Smooth muscle cell (in vitro differentiated cells): ENCODE results near the gene LAD1. TPM values are rescaled to one million over a fixed set of nuclear protein-coding genes. Genes with fewer than 3 reads are reported as not detected.
A peak's percentile ranks its signal among the peaks of the same experiment; 100 is the strongest.

Experiments used
- DNase-seq: peaks from one replicate; lab custom pipeline; 2025; ENCODE audit not compliant: unreplicated experiment; lab: John Stamatoyannopoulos, UW
- H2AFZ ChIP-seq: fragments of 200-600 bp; sonication (generic); 2 replicates; pipeline ENCODE4 v1.6.0; 2016; ENCODE audit warnings: antibody characterized with exemption, low read depth, mild to moderate bottlenecking
- H3F3A ChIP-seq: fragments of 200-600 bp; sonication (generic); 2 replicates; pipeline ENCODE4 v1.6.0; 2017; ENCODE audit warnings: antibody characterized with exemption, low read depth
- H3K27ac ChIP-seq: fragments of 200-600 bp; sonication (generic); 2 replicates; pipeline ENCODE4 v1.5.1; 2016; ENCODE audit warnings: low read depth, mild to moderate bottlenecking
- H3K27me3 ChIP-seq: fragments of 200-600 bp; sonication (generic); 2 replicates; pipeline ENCODE4 v1.6.1; 2016; ENCODE audit warnings: low read depth, mild to moderate bottlenecking
- H3K36me3 ChIP-seq: fragments of 200-600 bp; sonication (generic); 2 replicates; pipeline ENCODE4 v1.5.1; 2016; ENCODE audit warnings: low read depth
- H3K4me1 ChIP-seq: fragments of 200-600 bp; sonication (generic); 2 replicates; pipeline ENCODE4 v1.5.1; 2016; ENCODE audit warnings: low read depth
- H3K4me2 ChIP-seq: fragments of 200-600 bp; sonication (generic); 2 replicates; pipeline ENCODE4 v1.6.0; 2016; ENCODE audit warnings: mild to moderate bottlenecking
- H3K4me3 ChIP-seq: fragments of 200-600 bp; sonication (generic); 2 replicates; pipeline ENCODE4 v1.5.1; 2016; ENCODE audit warnings: mild to moderate bottlenecking
- H3K79me2 ChIP-seq: fragments of 200-600 bp; sonication (generic); 2 replicates; pipeline ENCODE4 v1.6.0; 2016; ENCODE audit warnings: low read depth, mild to moderate bottlenecking
- H3K9ac ChIP-seq: fragments of 200-600 bp; sonication (generic); 2 replicates; pipeline ENCODE4 v1.6.0; 2016; ENCODE audit warnings: low read depth
- H3K9me3 ChIP-seq: fragments of 200-600 bp; sonication (generic); replicated peaks from 2 replicates; pipeline ENCODE4 v1.5.1; 2016; ENCODE audit warnings: low read depth
- H4K20me1 ChIP-seq: fragments of 200-600 bp; sonication (generic); 2 replicates; pipeline ENCODE4 v1.6.0; 2016; ENCODE audit warnings: low read depth
- WGBS: methylation state at CpG from one replicate; pipeline ENCODE4 v1.1.7; 2016; ENCODE audit warnings: low lambda C conversion rate; 5-methylcytosine and 5-hydroxymethylcytosine counted together
- polyA plus RNA-seq: library from polyadenylated mRNA; unstranded; fragments of >200 nt; fragmentation: Nextera tagmentation; extraction: Ambion mirVana; gene quantifications from 2 replicates; pipeline ENCODE4 v1.2.1, GENCODE V29; 2016
- total RNA-seq: library from RNA; depleted of rRNA; stranded (reverse); fragments of >200 nt; gene quantifications from 2 replicates; pipeline ENCODE4 v1.2.3, GENCODE V29; 2014
- TF ChIP-seq, protein P1 (sequence below): fragments of 200-600 bp; sonication (generic); IDR thresholded peaks from 2 replicates; pipeline ENCODE4 v1.5.1; 2017; ENCODE audit warnings: borderline replicate concordance, mild to moderate bottlenecking, antibody characterized with exemption; ENCODE audit not compliant: insufficient read depth, poor library complexity, severe bottlenecking

Gene LAD1
- total and polyA plus RNA-seq, 2 experiments from 2014 or later: 6.9 to 8.8 TPM

DNA sequence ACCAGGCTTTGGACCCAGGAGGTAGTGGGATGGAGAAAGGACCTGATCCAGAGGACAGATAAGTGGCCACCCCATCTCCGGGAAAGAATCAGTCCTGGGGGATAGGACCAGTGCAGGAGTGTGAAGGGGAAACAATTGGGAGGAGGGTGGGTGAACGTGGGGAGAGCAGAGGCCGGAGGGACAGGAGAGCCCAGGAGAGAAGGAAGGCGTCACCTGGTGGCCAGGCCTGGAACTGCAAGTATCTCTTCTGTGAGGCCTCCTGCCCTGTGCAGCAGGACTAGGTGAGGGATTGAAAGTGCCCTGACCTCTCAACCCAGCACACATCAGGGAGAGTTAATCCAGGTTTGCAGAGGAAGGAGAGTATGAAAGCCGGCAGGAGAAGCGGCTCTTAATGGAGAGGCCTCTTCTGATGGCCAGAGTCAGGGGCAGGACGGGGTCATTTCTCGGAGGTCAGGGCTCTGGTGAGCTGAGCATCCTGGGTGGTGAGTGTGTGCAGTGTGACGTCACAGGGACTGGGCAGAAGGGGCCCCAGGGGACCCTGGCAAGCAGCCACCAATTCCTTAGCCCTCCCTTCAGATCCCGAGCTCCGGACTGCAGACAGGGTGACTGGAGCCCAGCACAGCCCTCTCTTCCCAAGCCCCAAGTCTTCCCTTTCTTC lies 9.2 kb upstream of the LAD1 start:
- no peak overlapping the region for H2AFZ ChIP-seq
- no peaks in the 10 kb centered on the region for H3K4me1 ChIP-seq
- peaks cover 2% of the 10 kb centered on the region for H3F3A ChIP-seq
- H4K20me1 ChIP-seq: no peaks in the 10 kb centered on the region
- no peaks in the 10 kb centered on the region for H3K36me3 ChIP-seq
- DNase-seq: peak; percentile 62
- H3K27me3 ChIP-seq: peaks cover under 1% of the 10 kb centered on the region
- H3K4me3 ChIP-seq: no peak overlapping the region
- no peak overlapping the region for H3K4me2 ChIP-seq
- H3K9ac ChIP-seq: no peak overlapping the region
- no peaks in the 10 kb centered on the region for H3K79me2 ChIP-seq
- no peaks in the 10 kb centered on the region for H3K9me3 ChIP-seq
- 34% methylated on average over 11 of the region's 11 CpGs for WGBS
- H3K27ac ChIP-seq: no peak overlapping the region
- TF ChIP-seq, protein P1, sequence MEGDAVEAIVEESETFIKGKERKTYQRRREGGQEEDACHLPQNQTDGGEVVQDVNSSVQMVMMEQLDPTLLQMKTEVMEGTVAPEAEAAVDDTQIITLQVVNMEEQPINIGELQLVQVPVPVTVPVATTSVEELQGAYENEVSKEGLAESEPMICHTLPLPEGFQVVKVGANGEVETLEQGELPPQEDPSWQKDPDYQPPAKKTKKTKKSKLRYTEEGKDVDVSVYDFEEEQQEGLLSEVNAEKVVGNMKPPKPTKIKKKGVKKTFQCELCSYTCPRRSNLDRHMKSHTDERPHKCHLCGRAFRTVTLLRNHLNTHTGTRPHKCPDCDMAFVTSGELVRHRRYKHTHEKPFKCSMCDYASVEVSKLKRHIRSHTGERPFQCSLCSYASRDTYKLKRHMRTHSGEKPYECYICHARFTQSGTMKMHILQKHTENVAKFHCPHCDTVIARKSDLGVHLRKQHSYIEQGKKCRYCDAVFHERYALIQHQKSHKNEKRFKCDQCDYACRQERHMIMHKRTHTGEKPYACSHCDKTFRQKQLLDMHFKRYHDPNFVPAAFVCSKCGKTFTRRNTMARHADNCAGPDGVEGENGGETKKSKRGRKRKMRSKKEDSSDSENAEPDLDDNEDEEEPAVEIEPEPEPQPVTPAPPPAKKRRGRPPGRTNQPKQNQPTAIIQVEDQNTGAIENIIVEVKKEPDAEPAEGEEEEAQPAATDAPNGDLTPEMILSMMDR: peak; percentile 89

DNA sequence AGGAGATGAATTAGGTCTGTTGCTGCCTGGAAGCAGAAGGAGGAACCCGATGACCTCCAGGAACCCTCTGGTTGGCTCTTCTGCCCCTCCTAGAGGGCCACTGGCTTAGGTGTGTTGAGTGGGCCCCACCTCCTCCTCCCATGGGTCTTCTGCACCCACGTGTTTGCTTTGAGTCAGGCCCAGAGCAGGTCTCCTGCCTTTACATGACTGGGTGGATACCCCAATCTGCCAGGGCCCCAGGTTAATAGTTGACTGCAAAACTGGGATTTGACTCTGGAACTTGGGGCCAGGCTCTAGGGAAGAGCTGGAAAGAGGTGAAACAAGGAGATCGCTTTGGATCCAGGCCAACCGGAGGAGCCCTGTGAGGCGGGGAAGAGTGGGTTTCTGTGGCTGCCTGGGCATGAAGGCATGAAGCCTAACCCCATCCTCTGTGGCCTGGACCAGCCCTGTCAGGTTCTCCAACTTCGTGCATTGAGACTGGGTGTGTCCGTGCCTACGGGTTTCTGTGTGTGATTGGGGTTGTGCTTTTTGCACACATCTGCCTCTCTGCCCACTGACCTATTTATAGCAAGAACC lies 7.8 kb upstream of the LAD1 start:
- TF ChIP-seq, protein P1: no peak
- Histone ChIP-seq H2AFZ (no peak overlapping the region), H3K9me3 (no peaks in the 10 kb centered on the region), H3K79me2 (no peaks in the 10 kb centered on the region), H3K4me2 (no peak overlapping the region), H3K27me3 (peaks cover 4% of the 10 kb centered on the region), H3K4me1 (no peaks in the 10 kb centered on the region), H3F3A (peaks cover 2% of the 10 kb centered on the region), H3K9ac (no peak overlapping the region), H4K20me1 (no peaks in the 10 kb centered on the region), H3K4me3 (no peak overlapping the region), H3K36me3 (no peaks in the 10 kb centered on the region), H3K27ac (no peak overlapping the region)
- WGBS: 92% methylated on average over 8 of the region's 8 CpGs
- no peak for DNase-seq

DNA sequence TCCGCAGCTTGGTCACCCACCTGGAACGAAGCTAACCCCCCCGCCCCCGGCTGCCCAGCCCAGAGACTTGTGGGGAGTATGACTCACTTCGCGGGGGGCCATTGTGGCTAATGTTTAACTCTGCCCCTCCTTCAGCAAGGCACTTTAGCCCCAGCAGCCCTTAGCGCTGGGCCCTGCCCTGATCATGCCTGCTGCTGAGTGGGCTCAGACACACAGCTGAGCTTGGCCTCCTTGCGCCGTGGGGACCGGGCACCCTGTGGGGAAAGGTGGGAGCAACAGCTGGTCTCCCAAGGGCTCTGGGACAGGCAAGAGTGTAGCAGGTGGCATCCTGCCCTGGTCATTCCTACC lies 6.3 kb upstream of the LAD1 start:
- Histone ChIP-seq H3K27me3 (peaks cover 8% of the 10 kb centered on the region), H3K4me2 (no peak overlapping the region), H3K79me2 (no peaks in the 10 kb centered on the region), H3K4me3 (no peak overlapping the region), H3K9me3 (no peaks in the 10 kb centered on the region), H3K27ac (no peak overlapping the region), H2AFZ (no peak overlapping the region), H3K4me1 (no peaks in the 10 kb centered on the region), H3K36me3 (no peaks in the 10 kb centered on the region), H3F3A (peaks cover 3% of the 10 kb centered on the region), H3K9ac (no peak overlapping the region), H4K20me1 (no peaks in the 10 kb centered on the region)
- no peak for DNase-seq
- WGBS: 85% methylated on average over 10 of the region's 10 CpGs
- TF ChIP-seq, protein P1: no peak
